EL (cell line): Measurements from ENCODE around the gene CARD10.

Source experiments
- DNase-seq: peaks from one replicate; pipeline ENCODE4 v3.0.0-alpha.2; 2016

Gene CARD10

DNA sequence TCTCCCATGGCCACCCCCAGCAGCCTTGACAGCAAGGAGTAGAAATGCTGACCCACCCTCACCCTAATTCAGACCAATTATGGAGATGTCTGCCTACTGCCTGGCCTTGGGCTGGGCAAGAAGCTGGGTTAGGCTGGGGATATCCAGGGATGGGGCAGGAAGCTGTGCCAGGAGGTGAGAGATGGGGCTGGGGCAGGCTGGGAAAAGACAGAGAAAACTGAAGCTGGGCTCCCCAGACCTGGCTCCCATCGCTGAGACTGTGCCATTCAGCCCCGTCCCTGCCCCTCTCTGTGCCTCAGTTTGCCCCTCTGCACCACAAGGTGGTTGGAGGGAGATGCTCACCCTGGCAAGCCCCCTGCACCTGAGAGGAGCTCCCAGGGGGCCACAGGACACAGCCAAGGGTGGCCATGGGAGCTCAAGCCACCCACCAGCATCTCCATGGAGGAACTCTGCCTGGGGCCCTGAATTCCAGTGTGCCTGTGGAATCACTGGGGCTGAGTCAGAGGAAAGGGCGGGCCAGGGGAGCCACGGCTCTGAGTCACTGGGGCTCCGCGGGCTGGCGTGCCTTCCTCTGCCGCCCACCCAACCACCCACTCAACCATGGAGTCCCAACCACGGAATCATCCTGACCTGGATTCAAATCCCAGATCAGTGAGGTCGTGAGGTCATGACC is 6.0 kb upstream of the CARD10 start:
- DNase-seq = peak; percentile 96

DNA sequence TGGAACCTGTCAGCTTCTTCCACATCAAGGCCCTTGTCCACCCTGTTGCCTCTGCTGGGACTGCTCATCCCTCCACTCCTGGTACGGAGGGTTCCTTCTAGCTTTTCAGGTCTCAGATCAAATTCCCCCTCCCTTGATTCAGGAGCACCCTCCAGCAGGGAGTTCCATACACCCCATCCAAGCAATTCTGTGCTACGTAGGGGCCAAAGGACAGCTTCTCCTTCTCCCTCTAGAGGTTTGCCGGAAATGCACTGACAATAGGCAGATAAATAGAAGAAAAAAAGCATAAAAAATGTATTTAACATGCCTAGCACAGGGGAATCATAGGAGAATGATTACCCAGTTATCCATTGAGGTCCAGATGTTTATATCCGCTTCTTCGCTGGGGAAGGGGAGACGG is 3.3 kb upstream of the CARD10 start:
- no peak for DNase-seq

DNA sequence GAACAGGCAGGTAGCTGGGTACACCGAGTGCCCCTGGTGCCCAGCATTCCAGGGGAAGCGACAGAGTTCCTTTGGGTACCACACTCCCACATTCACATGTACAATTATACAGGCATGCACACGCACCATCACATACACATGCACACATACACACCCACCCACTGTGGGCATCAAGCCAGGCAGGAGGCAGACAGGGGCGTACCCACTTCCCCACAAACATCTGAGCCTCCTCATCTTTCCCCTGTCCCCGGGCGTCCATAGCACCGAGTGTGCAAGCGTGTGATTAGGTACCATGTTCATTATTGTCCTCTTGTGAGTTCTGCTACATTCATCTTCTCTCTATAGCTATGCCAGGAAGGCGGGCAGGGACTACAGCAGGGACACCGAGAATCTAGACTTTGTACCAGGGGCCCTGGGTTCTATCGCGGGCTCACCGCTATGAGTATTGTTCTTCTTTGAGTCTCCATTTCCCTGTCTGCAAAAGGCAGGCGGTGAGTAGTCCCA is 2.1 kb upstream of the CARD10 start:
- DNase-seq = no peak

DNA sequence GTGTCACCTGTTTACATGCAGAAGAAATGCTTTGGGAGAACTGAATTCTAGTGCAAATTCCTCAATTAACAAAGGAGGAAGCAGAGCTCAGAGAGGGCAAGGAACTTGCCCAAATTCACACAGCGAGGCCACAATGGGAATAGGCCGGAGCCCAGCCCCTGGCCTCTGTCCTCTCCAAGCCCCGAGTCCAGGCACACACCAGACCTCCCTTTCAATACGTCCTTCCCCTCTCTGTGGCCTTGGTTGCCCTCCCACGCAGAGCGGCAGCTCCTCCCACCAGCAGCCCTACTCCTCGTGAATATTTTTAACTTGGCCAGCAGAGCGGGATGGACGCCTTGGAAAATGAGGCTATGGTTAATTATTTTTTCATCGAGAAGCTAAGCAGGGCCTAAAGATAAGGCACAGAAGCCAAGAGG is 1.6 kb upstream of the CARD10 start:
- no peak for DNase-seq

DNA sequence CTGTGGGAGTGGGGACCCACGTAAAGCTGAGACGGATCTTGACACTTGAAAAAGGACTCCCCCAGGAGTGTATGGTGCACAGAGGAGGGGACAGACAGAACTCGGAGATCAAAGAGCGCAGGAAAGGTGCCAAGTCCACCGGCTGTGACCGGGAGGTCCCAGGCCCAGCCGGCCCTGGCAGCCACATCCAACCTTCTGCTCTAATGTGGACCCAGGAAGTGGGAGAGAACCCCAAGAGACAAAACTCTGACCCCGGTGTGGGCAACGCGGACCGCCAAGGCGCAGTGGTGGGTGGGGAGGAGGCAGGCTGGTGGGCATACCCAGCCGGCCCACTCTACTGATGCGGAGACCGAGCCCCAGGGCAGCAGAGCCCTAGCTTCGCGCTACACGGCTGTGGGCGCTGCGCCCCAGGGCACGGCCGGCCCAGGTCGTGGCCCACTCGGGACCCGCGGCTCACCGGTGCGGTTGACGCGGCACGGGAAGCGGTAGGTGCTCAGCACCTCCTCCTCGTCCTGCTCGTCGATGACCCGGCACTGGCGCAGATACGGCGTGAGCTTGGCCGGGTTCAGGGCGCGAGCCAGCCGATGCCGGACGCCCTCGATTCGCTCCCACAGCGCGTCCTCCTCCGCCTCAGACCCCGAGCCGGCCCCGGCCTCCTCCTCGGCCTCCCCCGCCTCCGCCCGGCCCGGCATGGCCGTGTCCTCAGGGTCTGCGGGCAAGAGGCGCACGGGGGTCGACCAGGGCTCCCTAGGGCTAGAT is 527 bp downstream of the CARD10 start:
- no peak for DNase-seq

DNA sequence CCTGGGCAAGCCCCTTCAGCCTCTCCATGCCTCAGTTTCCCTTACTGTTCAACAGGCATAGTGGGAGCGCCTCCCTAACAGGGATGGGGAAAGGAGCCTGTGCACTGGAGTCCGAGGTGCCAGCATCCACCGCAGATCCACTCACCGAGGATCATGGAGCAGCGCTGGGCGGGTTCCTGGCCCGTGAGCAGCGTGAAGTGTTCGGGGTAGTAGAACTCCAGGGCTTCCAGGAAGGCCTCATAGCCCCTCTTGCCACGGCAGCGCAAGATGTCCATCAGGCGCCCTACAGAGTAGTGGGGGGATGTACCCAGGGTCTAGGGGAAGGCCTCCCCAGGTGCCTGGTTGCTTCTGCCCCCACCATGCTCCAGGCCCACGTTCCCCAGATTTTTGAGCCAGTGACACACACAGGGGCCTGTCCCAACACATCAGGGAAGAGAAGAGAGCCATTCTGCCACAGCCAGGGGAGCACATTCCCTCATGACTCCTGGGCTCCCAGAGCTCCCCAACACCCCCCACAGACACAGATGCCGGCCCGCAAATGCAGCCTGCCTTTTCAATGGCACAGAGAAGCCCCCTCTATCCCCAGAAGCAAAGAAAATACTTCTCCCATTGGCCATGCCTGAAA is 1.3 kb downstream of the CARD10 start:
- no peak for DNase-seq

DNA sequence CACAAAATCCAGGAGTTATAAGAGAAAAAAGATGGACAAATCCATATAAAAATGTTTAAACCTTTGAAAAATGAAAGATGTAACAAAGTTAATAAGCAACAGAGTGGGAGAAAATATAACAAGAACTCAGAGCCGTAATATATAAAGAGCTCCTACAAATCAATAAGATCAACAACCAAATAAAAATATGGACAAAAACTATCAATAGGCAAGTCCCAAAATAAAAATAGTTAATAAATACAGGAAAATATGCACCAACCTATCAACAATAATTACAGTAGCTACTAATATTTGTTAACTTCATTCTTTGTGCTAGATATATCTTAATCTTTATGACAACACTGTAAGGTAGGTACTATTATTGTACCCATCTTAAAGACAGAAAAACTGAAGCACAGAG is 2.8 kb downstream of the CARD10 start:
- no peak for DNase-seq

DNA sequence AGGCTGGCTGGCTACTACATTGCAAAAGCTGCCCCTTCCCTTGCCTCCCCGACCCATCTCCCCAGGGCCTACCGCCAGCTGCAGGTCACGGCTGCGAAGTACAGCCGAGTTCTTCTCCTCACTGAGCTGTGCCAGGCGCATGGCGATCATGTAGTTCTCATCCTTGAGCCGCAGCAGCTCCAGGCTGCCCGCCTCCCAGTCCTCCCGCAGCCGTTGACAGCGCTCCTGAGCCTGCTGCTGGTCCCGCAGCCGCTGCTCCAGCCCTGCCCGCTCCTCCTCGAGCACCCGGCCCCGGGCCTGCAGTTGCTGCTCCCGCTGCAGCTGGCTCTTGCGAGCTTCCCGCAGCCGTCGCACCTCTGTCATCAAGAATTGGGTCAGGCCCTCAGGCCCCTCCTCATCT is 3.3 kb downstream of the CARD10 start:
- no peak for DNase-seq

DNA sequence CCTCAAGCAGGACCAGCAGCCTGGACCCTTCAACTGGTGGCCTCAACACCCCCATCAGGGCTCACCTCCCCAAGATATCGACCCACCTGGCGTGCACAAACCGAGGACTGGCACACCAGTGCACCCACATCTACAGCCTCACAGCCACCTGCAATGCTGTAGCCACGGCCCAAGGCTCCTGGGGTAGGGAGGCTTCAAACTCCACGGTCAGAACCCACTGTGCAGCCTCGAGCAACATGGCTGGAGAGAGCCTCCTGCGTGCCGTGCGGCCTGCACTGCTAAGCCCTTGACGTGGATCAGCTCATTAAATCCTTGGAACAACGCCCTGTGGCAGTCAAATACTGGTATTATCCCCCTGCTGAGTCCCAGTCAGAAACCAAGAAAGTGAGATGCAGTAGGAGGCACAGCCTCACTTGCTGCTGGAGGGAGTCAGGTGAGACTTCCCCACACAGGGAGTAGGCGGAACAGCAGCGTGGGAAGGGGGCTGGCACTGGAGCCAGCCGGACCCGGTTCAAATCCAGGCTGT is 4.6 kb downstream of the CARD10 start:
- DNase-seq = no peak

DNA sequence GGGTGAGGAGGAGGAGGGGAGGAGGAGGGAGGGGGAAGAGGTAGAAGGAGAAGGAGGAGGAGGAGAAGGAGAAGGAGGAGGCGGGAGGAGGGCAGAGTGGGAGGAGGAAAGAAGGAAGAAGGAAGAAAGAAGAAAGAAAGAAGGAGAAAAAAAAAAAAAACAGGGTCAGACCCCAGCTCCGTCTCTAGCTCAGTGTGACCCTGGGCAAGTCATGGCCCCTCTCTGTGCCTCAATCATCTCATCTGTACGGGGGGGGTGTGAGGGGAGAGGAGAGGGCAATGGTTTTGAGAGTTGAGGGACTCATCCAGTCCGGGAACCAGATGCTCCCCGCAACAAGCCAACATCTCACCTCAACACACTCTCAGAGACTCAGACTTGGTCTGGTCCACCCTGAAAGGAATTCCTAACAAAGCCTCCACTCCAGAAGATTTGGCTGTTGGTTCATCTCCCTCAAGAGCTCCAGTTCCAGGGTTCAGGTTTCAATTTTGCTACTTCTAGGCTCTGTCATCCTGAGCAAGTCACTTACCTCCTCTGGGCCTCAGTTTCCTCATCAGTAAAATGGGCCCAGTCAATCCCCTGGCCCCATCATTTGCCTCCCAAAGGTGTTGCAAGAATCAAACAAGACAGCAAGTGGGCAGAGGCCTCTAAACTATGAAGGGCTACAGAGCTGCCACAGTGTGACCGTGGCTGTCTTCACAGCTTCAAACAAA is 7.7 kb downstream of the CARD10 start:
- no peak for DNase-seq

DNA sequence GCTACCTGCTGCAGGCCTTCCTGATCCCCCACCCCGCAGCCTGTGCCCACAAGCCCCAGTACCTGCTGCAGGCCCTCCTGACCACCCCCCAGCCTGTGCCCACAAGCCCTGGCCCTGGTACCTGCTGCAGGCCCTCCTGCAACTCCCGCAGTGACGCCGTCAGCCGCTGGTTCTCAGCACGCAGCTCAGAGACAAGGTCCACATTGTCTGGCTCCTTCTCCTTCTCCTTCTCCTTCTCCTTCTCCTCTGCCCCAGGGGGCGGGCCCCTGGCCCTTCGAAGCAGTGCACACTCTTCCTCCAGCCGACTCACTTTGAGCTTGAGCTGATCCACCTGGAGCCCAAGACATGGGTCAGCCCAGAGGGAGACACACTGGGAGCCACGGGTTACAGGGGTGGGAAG is 9.1 kb downstream of the CARD10 start:
- no peak for DNase-seq

DNA sequence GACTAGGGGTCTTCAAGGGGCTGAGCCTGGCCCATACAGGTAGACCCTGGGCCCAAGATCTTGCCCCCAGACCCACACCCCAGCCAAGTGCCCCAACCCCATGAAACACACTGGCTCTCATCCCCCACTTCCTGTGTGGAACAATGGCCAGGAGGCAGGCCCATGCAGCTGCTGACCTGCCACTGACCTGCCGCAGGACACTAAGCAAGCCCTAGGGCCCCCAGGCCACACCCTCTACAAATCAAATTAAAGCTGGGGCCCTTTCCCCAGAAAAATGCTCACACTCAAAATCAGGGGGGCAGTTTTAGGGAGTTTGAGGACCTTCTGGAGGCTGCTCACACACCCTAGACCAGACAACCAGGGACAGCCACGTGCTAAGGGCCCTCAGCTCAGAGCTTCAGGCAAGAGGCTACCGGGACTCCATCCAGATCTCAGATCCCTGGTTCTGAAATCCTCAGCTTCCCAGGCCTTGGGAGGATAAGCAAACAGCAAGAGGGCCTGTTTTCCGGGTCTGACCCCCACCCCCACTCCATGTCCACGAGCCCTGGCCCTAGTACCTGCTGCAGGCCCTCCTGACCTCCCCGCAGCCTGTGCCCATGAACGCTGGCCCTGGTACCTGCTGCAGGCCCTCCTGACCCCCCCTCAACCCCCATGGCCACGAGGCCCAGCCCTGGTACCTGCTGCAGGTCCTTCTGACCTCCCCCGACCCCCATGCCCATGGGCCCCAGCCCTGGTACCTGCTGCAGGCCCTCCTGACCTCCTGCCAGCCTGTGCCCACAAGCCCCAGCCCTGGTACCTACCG is 10.0 kb downstream of the CARD10 start:
- no peak for DNase-seq

DNA sequence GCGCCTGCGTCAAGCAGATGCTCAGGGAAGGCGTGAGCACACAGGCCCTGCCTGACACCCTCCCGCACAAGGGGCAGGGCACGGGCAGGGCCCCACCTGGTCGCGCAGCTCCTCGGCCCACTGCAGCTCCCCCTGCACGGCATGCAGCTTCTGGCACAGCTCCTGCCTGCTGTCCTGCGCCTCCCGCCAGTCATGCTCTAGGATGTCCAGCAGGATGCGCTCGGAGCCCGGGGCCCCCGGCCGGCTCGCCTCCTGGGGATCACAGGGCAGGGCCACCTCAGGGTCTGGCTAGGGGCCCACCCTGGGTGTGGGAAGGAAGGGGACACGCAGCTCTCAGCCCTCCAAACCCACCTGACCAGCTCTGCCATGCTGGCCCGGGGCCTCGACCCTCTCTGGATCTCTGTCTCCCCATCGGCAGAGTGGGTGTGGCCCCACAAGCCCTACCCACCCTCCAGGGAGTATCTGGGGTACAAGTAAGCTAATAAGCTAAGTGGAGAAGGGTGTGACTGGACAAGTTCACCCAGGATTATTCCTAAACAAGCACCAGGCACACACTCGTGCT is 10.7 kb downstream of the CARD10 start:
- DNase-seq = no peak

DNA sequence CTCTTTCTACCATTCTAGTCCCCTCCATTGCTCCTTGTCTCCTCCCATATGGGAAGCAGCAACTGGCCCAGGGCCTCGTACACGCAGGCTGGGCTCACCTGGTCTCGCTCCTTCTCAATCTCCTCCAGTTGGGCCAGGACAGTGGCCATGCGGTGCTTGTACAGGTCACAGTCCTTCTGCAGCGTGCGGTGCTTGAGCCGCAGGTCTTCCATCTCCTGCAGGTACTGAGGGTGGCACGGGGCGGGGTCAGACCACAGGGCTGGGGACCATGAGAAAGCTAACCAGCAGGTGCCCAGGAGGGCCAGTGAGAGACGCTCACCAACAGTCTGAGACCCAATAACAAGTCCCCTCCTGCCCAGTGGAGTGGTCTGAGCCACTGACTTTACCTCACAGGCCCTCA is 11.5 kb downstream of the CARD10 start:
- no peak for DNase-seq

DNA sequence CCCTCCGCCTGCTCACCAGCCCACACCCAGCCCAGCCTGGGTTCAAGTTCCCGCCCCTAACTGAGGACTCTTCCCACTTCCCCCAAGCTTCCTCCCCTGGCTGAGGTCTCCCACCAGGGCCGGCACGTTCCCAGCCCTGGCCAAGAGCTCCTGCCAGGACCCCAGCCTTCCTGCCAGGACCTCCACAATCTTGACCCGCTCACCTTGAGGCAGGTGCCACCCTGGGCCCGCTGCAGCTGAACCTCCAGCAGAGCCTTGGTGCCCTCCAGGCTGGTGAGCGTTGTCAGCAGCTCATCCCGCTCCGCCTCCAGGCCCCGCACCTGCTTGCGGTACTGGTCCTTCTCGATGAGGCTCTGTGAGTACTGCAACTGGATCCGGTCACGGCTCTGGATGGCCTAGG is 13.2 kb downstream of the CARD10 start:
- DNase-seq = no peak

DNA sequence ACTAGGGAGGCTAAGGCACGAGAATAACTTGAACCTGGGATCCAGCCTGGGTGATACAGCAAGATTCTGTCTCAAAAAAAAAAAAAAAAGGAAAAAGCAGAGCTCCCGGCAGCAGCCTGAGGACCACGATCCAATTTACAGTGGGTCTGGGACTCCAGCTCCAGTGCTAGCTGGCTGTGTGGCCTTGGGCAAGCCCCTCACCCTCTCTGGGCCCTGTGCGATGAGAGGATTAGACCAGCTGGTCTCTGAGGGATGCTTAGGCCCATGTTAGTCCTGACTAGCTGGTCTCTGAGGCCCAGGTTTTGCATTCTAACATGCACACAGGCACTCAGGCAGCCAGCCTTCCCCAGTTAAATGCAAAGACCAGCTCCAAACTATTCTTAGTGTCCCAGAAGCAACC is 13.7 kb downstream of the CARD10 start:
- DNase-seq = no peak

DNA sequence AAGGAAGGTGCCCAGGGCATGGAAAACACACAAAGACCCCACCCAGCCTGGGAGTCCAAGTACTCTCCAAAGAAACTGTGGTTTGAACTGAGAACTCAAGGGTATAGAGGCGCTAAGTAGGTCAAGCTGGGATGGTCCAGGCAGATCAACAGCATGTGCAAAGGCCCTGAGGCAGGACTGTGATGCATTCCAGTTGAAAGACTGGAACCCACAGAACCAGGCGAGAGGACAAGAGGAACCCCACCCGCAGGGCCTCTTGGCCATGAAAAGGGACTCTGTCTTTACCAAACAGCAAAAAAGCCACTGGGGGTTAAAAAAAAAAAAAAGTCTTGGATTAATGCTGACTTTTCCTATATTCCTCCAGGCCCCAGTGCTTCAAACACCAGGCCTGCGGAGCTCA is 14.3 kb downstream of the CARD10 start:
- no peak for DNase-seq

DNA sequence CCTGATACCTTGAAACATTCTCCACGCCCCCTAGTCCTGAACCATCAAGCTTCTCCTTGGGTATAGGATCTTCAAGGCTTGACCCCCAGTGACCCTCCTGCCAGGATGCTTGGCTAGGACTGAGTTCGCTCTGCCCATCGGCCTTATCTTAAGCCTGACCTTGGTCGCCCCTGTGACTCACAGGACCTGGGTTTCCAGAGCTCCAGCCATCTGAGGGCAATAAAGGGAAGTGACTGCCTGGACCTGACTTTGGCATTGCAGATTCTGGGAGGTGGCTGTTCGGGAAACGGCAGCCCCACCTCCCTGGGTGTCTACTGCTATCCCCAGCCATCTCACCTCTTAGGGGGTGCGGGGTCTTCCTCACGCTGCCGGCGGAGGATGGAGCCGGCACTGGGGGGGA is 15.4 kb downstream of the CARD10 start:
- DNase-seq = no peak

DNA sequence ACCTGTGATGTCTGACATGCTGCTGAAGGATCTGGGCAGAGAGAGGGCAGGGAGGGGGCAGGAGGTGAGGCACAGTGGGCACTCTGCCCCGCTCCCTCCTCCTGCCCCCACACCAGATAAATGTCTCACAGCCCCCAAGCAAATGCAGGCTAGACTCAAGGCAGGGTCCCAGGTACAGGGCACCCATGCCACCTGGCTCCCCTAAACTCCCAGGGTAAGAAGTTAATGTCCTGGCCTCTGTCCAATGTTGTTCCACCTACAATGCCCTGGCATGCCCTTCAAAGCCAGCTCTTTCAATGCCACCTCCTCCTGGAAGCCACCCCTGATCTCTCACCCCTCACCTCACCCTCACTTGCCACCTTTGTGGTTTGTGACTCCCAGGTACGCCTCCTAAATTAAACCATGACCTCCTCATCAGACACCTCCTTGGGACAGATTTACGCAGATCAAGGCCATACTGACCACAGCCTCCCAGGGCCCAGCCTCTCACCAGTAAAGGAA is 16.0 kb downstream of the CARD10 start:
- no peak for DNase-seq

DNA sequence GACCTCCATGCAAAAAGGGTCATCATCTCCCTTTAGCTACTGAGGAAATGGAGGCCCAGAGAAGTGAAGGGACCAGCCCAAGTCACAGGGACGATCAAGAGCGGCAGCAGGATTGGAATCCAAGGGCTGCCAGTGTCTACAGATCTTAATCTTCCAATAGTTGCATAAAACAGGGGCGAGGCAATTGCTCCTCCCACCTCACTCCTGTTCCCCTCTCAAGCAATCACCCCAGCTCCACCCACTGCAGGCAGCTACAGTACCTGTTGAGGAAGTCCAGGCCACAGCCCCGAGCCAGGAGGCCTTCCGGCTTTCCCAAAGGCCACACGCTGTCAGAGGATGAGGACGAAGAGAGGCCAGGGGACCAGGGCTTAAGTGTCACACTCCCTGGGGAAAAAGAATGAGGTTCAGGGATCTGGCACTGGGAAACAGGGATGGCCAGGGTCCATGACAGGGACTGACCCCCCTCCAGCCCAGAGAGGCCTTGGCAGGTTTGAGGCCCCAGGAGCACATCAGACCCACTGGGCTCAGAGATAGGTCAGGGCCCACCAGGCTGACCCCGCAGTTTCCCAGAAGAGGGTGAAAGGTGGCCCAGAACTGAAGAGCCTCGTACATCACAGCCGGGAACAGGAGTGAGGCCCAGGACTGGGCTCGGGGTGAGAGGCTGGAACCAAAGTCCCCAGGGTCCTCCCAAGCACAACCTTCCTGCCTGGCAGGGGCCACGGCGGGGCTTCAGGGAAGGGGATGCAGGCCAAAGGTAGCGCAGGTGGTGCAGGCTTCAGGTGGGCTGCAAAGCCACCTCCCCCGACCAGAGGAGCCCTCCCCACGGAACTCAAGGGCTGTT is 16.7 kb downstream of the CARD10 start:
- no peak for DNase-seq
